PC-9 (cell line): ENCODE results near the gene DGKZ.
A peak's percentile ranks its signal among the peaks of the same experiment; 100 is the strongest.

ENCODE experiments used
- CTCF ChIP-seq: fragments of 200-600 bp; sonication (generic); conservative IDR thresholded peaks from 2 replicates; pipeline ENCODE4 v1.6.1; 2017; ENCODE audit warnings: mixed run types, antibody characterized with exemption, mild to moderate bottlenecking, moderate library complexity
- EZH2 ChIP-seq: fragments of 200-600 bp; sonication (generic); IDR thresholded peaks from 2 replicates; pipeline ENCODE4 v1.8.0; 2017; ENCODE audit warnings: antibody characterized with exemption, low read depth

- TF ChIP-seq CTCF (peak; percentile 95), EZH2 (no peak)
These were observed 22.3 kb downstream of the DGKZ start for GRCh38 chr11:46369458-46370152.
